ENCODE measurements around the gene SLAMF1.
"Not testable (repeated sequence)": the region's sequence is repeated elsewhere in the genome, so short reads cannot be mapped to it uniquely, and the experiment has no call there.

The SLAMF1 gene

GRCh38 chr1:160646711-160647328 lies at the start of gene SLAMF1:
SLAMF1 (minus strand) TSS chr1:160647044; CDS start chr1:160646945, 99 bp downstream.
- no peak for TF ChIP-seq CTCF (IDR thresholded peaks at IDR 0.05; ENCODE audit: borderline replicate concordance, control extremely low read depth, extremely low read depth, insufficient read depth, missing control alignments)
- in situ Hi-C loops (cut with MboI; ENCODE audit: low sequenced_read_pairs, unreplicated experiment), result no loop called here
- DNase-seq (ENCODE audit: low spot score), result no peak

GRCh38 chr1:160692390-160692789 lies 45.5 kb upstream of the SLAMF1 start:
- DNase-seq (ENCODE audit: low spot score); in situ Hi-C loops (cut with MboI; ENCODE audit: low sequenced_read_pairs, unreplicated experiment): not testable (repeated sequence)

- in situ Hi-C loops (cut with MboI; ENCODE audit: low sequenced_read_pairs, unreplicated experiment), result no loop called here
Measured at GRCh38 chr1:160685266-160685665, 38.4 kb upstream of the SLAMF1 start.

GRCh38 chr1:160682983-160683865 lies 36.4 kb upstream of the SLAMF1 start:
- TF ChIP-seq CTCF (IDR thresholded peaks at IDR 0.05; ENCODE audit: borderline replicate concordance, control extremely low read depth, extremely low read depth, insufficient read depth, missing control alignments), result no peak
- DNase-seq (ENCODE audit: low spot score), result no peak
- in situ Hi-C loops (cut with MboI; ENCODE audit: low sequenced_read_pairs, unreplicated experiment), result no loop called here

More at GRCh38 chr1:160685266-160685665, 38.4 kb upstream of the SLAMF1 start:
- no peak for DNase-seq (ENCODE audit: low spot score)
- no peak for TF ChIP-seq CTCF (IDR thresholded peaks at IDR 0.05; ENCODE audit: borderline replicate concordance, control extremely low read depth, extremely low read depth, insufficient read depth, missing control alignments)

- no peak for TF ChIP-seq CTCF (IDR thresholded peaks at IDR 0.05; ENCODE audit: borderline replicate concordance, control extremely low read depth, extremely low read depth, insufficient read depth, missing control alignments)
- in situ Hi-C loops (cut with MboI; ENCODE audit: low sequenced_read_pairs, unreplicated experiment), result no loop called here
- DNase-seq (ENCODE audit: low spot score), result no peak
Measured at GRCh38 chr1:160681891-160682140, 35.0 kb upstream of the SLAMF1 start.

- in situ Hi-C loops (cut with MboI; ENCODE audit: low sequenced_read_pairs, unreplicated experiment), result no loop called here
- peak; percentile 51 for DNase-seq (ENCODE audit: low spot score)
- TF ChIP-seq CTCF (IDR thresholded peaks at IDR 0.05; ENCODE audit: borderline replicate concordance, control extremely low read depth, extremely low read depth, insufficient read depth, missing control alignments), result peak; percentile 86
Measured at GRCh38 chr1:160681066-160681890, 34.4 kb upstream of the SLAMF1 start.
